ENCODE data around the gene ZNF575.

DNA sequence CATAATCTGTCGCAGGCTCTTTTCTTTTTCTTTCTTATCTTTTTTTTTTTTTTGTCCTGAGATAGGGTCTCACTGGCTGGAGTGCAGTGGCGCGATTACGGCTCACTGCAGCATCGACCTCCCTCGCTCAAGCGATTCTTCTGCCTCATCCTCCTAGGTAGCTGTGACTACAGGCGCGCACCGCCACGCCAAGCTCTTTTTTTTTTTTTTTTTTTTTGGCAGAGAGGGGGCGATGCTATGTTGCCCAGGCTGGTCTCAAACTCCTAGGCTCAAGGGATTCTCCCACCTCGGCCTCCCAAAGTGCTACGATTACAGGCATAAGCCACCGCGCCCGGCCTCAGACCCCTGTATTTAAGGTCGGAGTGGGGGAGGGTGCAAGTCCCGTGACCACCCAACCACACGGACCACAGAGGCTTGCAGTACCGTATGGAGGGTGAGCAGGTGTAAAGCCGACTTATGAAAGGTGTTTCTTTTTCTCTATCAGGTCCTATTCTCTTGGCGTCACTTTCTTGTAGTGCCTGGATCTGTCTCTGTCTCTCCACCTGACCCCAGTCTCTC, 30.5 kb upstream of the ZNF575 start:
- TF ChIP-seq, protein P1, sequence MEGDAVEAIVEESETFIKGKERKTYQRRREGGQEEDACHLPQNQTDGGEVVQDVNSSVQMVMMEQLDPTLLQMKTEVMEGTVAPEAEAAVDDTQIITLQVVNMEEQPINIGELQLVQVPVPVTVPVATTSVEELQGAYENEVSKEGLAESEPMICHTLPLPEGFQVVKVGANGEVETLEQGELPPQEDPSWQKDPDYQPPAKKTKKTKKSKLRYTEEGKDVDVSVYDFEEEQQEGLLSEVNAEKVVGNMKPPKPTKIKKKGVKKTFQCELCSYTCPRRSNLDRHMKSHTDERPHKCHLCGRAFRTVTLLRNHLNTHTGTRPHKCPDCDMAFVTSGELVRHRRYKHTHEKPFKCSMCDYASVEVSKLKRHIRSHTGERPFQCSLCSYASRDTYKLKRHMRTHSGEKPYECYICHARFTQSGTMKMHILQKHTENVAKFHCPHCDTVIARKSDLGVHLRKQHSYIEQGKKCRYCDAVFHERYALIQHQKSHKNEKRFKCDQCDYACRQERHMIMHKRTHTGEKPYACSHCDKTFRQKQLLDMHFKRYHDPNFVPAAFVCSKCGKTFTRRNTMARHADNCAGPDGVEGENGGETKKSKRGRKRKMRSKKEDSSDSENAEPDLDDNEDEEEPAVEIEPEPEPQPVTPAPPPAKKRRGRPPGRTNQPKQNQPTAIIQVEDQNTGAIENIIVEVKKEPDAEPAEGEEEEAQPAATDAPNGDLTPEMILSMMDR (conservative IDR thresholded peaks at IDR 0.05; ENCODE audit: low read depth in 2 of 2) = 0 out of 4 replicates have a peak, but pooled peaks of 1 of the 2 experiments have one; percentile 8
- TF ChIP-seq EZH2phosphoT487 (IDR thresholded peaks at IDR 0.05; ENCODE audit: unreplicated experiment) (no peak), ZNF331 (CRISPR knock-in tag; IDR thresholded peaks at IDR 0.05; ENCODE audit: low read depth) (no peak), EZH2 (IDR thresholded peaks at IDR 0.05; ENCODE audit: low read depth, unreplicated experiment) (no peak)

All from GM23338 (cell line).